GM12878 (cell line): ENCODE measurements around the gene ASIC1. TPM values are rescaled to one million over a fixed set of nuclear protein-coding genes. Genes with fewer than 3 reads are reported as not detected.

Experiments used
- BCL11A ChIP-seq: IDR thresholded peaks from 2 replicates; pipeline ENCODE4 v1.6.1; 2011; ENCODE audit warnings: low read depth, low read length
- BHLHE40 ChIP-seq, 2 experiments: fragments of 450-650 bp in 1 of 2; IDR thresholded peaks; 2 replicates each; pipeline ENCODE4 v1.6.1; 2011 to 2017; ENCODE audit warnings: low read depth in 2 of 2, borderline replicate concordance in 1 of 2, improper control_type of control experiment in 1 of 2, low read length in 1 of 2, mild to moderate bottlenecking in 1 of 2
- CHD1 ChIP-seq: IDR thresholded peaks from 2 replicates; pipeline ENCODE4 v1.6.1; 2012; ENCODE audit warnings: low read depth, low read length, improper control_type of control experiment
- CHD2 ChIP-seq: IDR thresholded peaks from 2 replicates; pipeline ENCODE4 v1.6.1; 2011; ENCODE audit warnings: low read depth, low read length, improper control_type of control experiment, borderline replicate concordance
- CHD4 ChIP-seq: fragments of 200-600 bp; sonication (generic); IDR thresholded peaks from 2 replicates; pipeline ENCODE4 v1.6.1; 2016; ENCODE audit warnings: mild to moderate bottlenecking
- GATAD2B ChIP-seq: fragments of 450-650 bp; conservative IDR thresholded peaks from 2 replicates; pipeline ENCODE4 v1.6.1; 2017; ENCODE audit warnings: low read depth, mild to moderate bottlenecking, moderate library complexity
- HCFC1 ChIP-seq: fragments of 150-350 bp; IDR thresholded peaks from 2 replicates; pipeline ENCODE4 v1.6.1; 2014; ENCODE audit warnings: low read length
- HDGF ChIP-seq: fragments of 450-650 bp; IDR thresholded peaks from 2 replicates; pipeline ENCODE4 v1.6.1; 2016; ENCODE audit warnings: antibody characterized with exemption
- IRF3 ChIP-seq: fragments of 450-650 bp; IDR thresholded peaks from 2 replicates; pipeline ENCODE4 v1.6.1; 2014; ENCODE audit warnings: mild to moderate bottlenecking
- IRF4 ChIP-seq: IDR thresholded peaks from 2 replicates; pipeline ENCODE4 v1.6.1; 2011; ENCODE audit warnings: low read depth, low read length
- MTA2 ChIP-seq: fragments of 450-650 bp; IDR thresholded peaks from 2 replicates; pipeline ENCODE4 v1.6.1; 2016; ENCODE audit warnings: low read depth, mild to moderate bottlenecking, moderate library complexity
- RBBP5 ChIP-seq: fragments of 200-600 bp; sonication (generic); conservative IDR thresholded peaks from 2 replicates; pipeline ENCODE4 v1.6.1; 2016
- RCOR1 ChIP-seq: conservative IDR thresholded peaks from 2 replicates; pipeline ENCODE4 v1.6.1; 2012; ENCODE audit warnings: low read depth, low read length, improper control_type of control experiment
- SREBF2 ChIP-seq: IDR thresholded peaks from 2 replicates; pipeline ENCODE4 v1.6.1; 2012; ENCODE audit warnings: mild to moderate bottlenecking, low read length
- STAT1 ChIP-seq: fragments of 450-650 bp; conservative IDR thresholded peaks from 2 replicates; pipeline ENCODE4 v1.6.1; 2014; ENCODE audit warnings: antibody characterized with exemption, mild to moderate bottlenecking
- TARDBP ChIP-seq: IDR thresholded peaks from 2 replicates; pipeline ENCODE4 v1.6.1; 2016; ENCODE audit warnings: borderline replicate concordance
- TBL1XR1 ChIP-seq: IDR thresholded peaks from 2 replicates; pipeline ENCODE4 v1.6.1; 2012; ENCODE audit warnings: low read depth, low read length, improper control_type of control experiment
- ZBTB33 ChIP-seq: fragments of 450-650 bp; IDR thresholded peaks from 2 replicates; pipeline ENCODE4 v1.6.1; 2017; ENCODE audit warnings: mild to moderate bottlenecking
- ZBTB4 ChIP-seq: fragments of 450-650 bp; formaldehyde crosslinking; IDR thresholded peaks from 2 replicates; pipeline ENCODE4 v1.4.0; 2022; ENCODE audit warnings: mild to moderate bottlenecking, moderate library complexity
- ZBTB40 ChIP-seq: fragments of 450-650 bp; IDR thresholded peaks from 2 replicates; pipeline ENCODE4 v1.6.1; 2016; ENCODE audit warnings: mild to moderate bottlenecking, moderate library complexity, borderline replicate concordance
- ZZZ3 ChIP-seq: IDR thresholded peaks from 2 replicates; pipeline ENCODE4 v1.6.1; 2011; ENCODE audit warnings: low read depth; ENCODE audit not compliant: control insufficient read depth, insufficient read length
- polyA plus RNA-seq, 11 experiments: library from polyadenylated mRNA; depleted of rRNA in 4 of 11; unstranded in 6 of 11; stranded (reverse) in 5 of 11; fragments of >200 nt; fragmentation: Nextera tagmentation in 4 of 11; fragmentation: Illumina TruSeq in 1 of 11; extraction: Ambion mirVana in 4 of 11; extraction: Trizol in 1 of 11; gene quantifications; 1 replicate in 1 of 11; 2 replicates in 10 of 11; pipeline versions ENCODE4 v1.2.1 to v1.2.3, GENCODE V29; 2011 to 2016; ENCODE audit warnings: inconsistent platforms in 2 of 11, missing spikeins in 2 of 11, low read depth in 1 of 11
- total RNA-seq, 4 experiments: library from RNA; depleted of rRNA in 3 of 4; stranded (reverse); fragments of >200 nt in 3 of 4; fragmentation: Illumina TruSeq in 1 of 4; extraction: Trizol in 1 of 4; gene quantifications; 2 replicates each; pipeline versions ENCODE4 v1.2.1 to v1.2.3, GENCODE V29; 2013 to 2021

The ASIC1 gene
- total and polyA plus RNA-seq, 10 of the 15 experiments (the other 5 are each of a cell fraction or from before 2014, with no cell fraction given): 0.02 to 0.28 (median 0.21) TPM; not detected in 4

- TF ChIP-seq IRF4 (no peak), TBL1XR1 (no peak), CHD4 (no peak), RCOR1 (no peak), MTA2 (peak; percentile 51), HCFC1 (peak; percentile 65; the same call in 1 of the 2 replicates), ZBTB33 (no peak), STAT1 (no peak), IRF3 (no peak), BCL11A (no peak), BHLHE40 (IDR thresholded peaks at IDR 0.05; ENCODE audit: borderline replicate concordance in 1 of 2, low read depth in 2 of 2, low read length in 1 of 2) (peak; percentile 77 to 85; a peak in 3 of 4 replicates), RBBP5 (no peak), ZBTB40 (peak; percentile 61; the same call in 1 of the 2 replicates), HDGF (no peak), ZZZ3 (no peak), ZBTB4 (CRISPR knock-in tag) (no peak), TARDBP (no peak), SREBF2 (no peak), CHD1 (no peak), GATAD2B (peak; percentile 42; the same call in 1 of the 2 replicates), CHD2 (no peak)
Measured at GRCh38 chr12:50084775-50085614, 27.6 kb downstream of the ASIC1 start, which contains the start of gene SMARCD1 (continued).
